ENCODE results near the gene FNDC11.

FNDC11 gene

GRCh38 chr20:63547725-63548480 is 6.1 kb upstream of the FNDC11 start, which contains the start of gene SRMS:
TSS of gene SRMS (minus strand) at chr20:63547749. CDS start at chr20:63547463, 286 bp downstream.
- TF ChIP-seq CTCF (IDR thresholded peaks at IDR 0.05; ENCODE audit: insufficient read depth, low read length), result no peak
- no peak for TF ChIP-seq GABPA (IDR thresholded peaks at IDR 0.05; ENCODE audit: low read depth)
- TF ChIP-seq REST (IDR thresholded peaks at IDR 0.05; ENCODE audit: insufficient replicate concordance, low read depth), result no peak
- TF ChIP-seq SPI1 (IDR thresholded peaks at IDR 0.05; ENCODE audit: borderline replicate concordance, low read depth), result no peak
- TF ChIP-seq POLR2AphosphoS5 (IDR thresholded peaks at IDR 0.05; ENCODE audit: low read depth), result no peak

DNA sequence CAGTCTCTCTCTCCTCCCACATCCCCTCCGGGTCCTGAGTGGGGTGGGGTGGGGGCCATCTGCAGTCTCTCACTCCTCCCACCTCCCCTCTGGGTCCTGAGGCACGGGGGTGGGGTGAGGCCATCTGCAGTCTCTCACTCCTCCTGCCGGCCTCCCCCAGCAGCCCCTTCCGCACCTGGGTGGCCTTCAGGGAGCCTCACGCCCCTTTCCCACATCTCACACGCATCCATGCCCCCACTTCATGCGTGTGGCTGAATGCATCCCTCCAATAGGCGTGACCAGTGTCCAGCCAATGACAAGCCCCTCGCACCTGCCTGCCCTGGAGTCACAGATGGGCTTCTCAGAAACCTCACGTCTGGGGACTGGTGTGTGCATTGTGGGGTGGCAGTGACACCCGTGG is 5.4 kb upstream of the FNDC11 start:
- DNase-seq (ENCODE audit: low read depth in 1 of 2, low spot score in 1 of 2), result no peak
- Histone ChIP-seq H3K4me3 (replicated peaks; ENCODE audit: insufficient read depth, low read length) (no peak overlapping the region), H3K27ac (replicated peaks) (no peak overlapping the region), H3K27me3 (ENCODE audit: insufficient read depth, poor library complexity, severe bottlenecking) (peaks cover 65% of the 10 kb centered on the region)
- TF ChIP-seq POLR2AphosphoS5 (IDR thresholded peaks at IDR 0.05; ENCODE audit: low read depth), result no peak
- no peak for TF ChIP-seq SPI1 (IDR thresholded peaks at IDR 0.05; ENCODE audit: borderline replicate concordance, low read depth)
- no peak for TF ChIP-seq GABPA (IDR thresholded peaks at IDR 0.05; ENCODE audit: low read depth)
- no peak for TF ChIP-seq CTCF (IDR thresholded peaks at IDR 0.05; ENCODE audit: insufficient read depth, low read length)
- no peak for TF ChIP-seq REST (IDR thresholded peaks at IDR 0.05; ENCODE audit: insufficient replicate concordance, low read depth)

More at GRCh38 chr20:63547725-63548480, 6.1 kb upstream of the FNDC11 start, which contains the start of gene SRMS:
- Histone ChIP-seq H3K27me3 (ENCODE audit: insufficient read depth, poor library complexity, severe bottlenecking) (peaks cover 65% of the 10 kb centered on the region), H3K27ac (replicated peaks) (no peak within 1 kb of the TSS), H3K4me3 (replicated peaks; ENCODE audit: insufficient read depth, low read length) (no peak within 1 kb of the TSS)
- no peak for DNase-seq (ENCODE audit: low read depth in 1 of 2, low spot score in 1 of 2)

GRCh38 chr20:63549019-63549418 is 4.9 kb upstream of the FNDC11 start:
- DNase-seq (ENCODE audit: low read depth in 1 of 2, low spot score in 1 of 2), result no peak
- TF ChIP-seq CTCF (IDR thresholded peaks at IDR 0.05; ENCODE audit: insufficient read depth, low read length), result no peak
- H3K27me3 ChIP-seq (ENCODE audit: insufficient read depth, poor library complexity, severe bottlenecking), result peaks cover 65% of the 10 kb centered on the region
- no peak overlapping the region for H3K4me3 ChIP-seq (replicated peaks; ENCODE audit: insufficient read depth, low read length)
- H3K27ac ChIP-seq (replicated peaks), result no peak overlapping the region
